ENCODE measurements around the gene NDUFAF7. TPM values are rescaled to one million over a fixed set of nuclear protein-coding genes. Genes with fewer than 3 reads are reported as not detected.

The NDUFAF7 gene
- total RNA-seq, 1 donor from 2014 or later = 23.1 TPM

GRCh38 chr2:37283207-37283606 is 51.7 kb downstream of the NDUFAF7 start:
- Mint-ChIP-seq H3K9me3 (ENCODE audit: unreplicated experiment) (no peaks in the 10 kb centered on the region), H3K27ac (ENCODE audit: unreplicated experiment) (peak overlapping the region; percentile 20), H3K4me3 (ENCODE audit: unreplicated experiment) (no peak overlapping the region), H3K36me3 (ENCODE audit: low read depth, unreplicated experiment) (no peaks in the 10 kb centered on the region), H3K27me3 (ENCODE audit: low read depth, unreplicated experiment) (no peaks in the 10 kb centered on the region), H3K4me1 (ENCODE audit: low read depth, unreplicated experiment) (peaks cover 10% of the 10 kb centered on the region)
- H2AFZ ChIP-seq (ENCODE audit: low read depth, low read length) = no peak overlapping the region
- no peak overlapping the region for H3K4me3 ChIP-seq (ENCODE audit: insufficient read depth, low read depth, low read length)
- no peaks in the 10 kb centered on the region for H4K20me1 ChIP-seq (ENCODE audit: insufficient read depth, low read length)
- peak overlapping the region; percentile 85 for H3K27ac ChIP-seq (ENCODE audit: low read depth, low read length)
- H3K27me3 ChIP-seq (ENCODE audit: insufficient read depth, low read length) = no peaks in the 10 kb centered on the region
- H3K9me3 ChIP-seq (ENCODE audit: insufficient read depth, low read depth, low read length) = no peaks in the 10 kb centered on the region
- FAIRE-seq (peak; percentile 72), DNase-seq (ENCODE audit: low read depth) (peak; percentile 92)
- H3K36me3 ChIP-seq (ENCODE audit: insufficient read depth, low read length) = peaks cover 35% of the 10 kb centered on the region
- H3K9ac ChIP-seq (ENCODE audit: low read length) = peak overlapping the region; percentile 73
- H3K4me2 ChIP-seq (ENCODE audit: low read length) = peak overlapping the region; percentile 79
- TF ChIP-seq CTCF (IDR thresholded peaks at IDR 0.05; ENCODE audit: insufficient read depth, low read depth, low read length) (no peak), EZH2 (IDR thresholded peaks at IDR 0.05; ENCODE audit: insufficient read depth, low read length) (no peak)
- no peaks in the 10 kb centered on the region for H3K79me2 ChIP-seq (ENCODE audit: insufficient read depth, low read length)
- peaks cover 18% of the 10 kb centered on the region for H3K4me1 ChIP-seq (ENCODE audit: insufficient read depth, low read length)

- DNase-seq (ENCODE audit: low read depth) = no peak
- H3K4me1 ChIP-seq (ENCODE audit: insufficient read depth, low read length) = peaks cover 18% of the 10 kb centered on the region
- no peak overlapping the region for H2AFZ ChIP-seq (ENCODE audit: low read depth, low read length)
- no peaks in the 10 kb centered on the region for H3K27me3 ChIP-seq (ENCODE audit: insufficient read depth, low read length)
- no peak overlapping the region for H3K27ac ChIP-seq (ENCODE audit: low read depth, low read length)
- TF ChIP-seq CTCF (IDR thresholded peaks at IDR 0.05; ENCODE audit: insufficient read depth, low read depth, low read length) (no peak), EZH2 (IDR thresholded peaks at IDR 0.05; ENCODE audit: insufficient read depth, low read length) (no peak)
- H3K4me3 ChIP-seq (ENCODE audit: insufficient read depth, low read depth, low read length) = no peak overlapping the region
- H3K36me3 ChIP-seq (ENCODE audit: insufficient read depth, low read length) = peaks cover 36% of the 10 kb centered on the region
- H3K4me2 ChIP-seq (ENCODE audit: low read length) = no peak overlapping the region
- Mint-ChIP-seq H3K27me3 (ENCODE audit: low read depth, unreplicated experiment) (no peaks in the 10 kb centered on the region), H3K4me1 (ENCODE audit: low read depth, unreplicated experiment) (peaks cover 10% of the 10 kb centered on the region), H3K27ac (ENCODE audit: unreplicated experiment) (no peak overlapping the region), H3K9me3 (ENCODE audit: unreplicated experiment) (no peaks in the 10 kb centered on the region), H3K4me3 (ENCODE audit: unreplicated experiment) (no peak overlapping the region), H3K36me3 (ENCODE audit: low read depth, unreplicated experiment) (no peaks in the 10 kb centered on the region)
- H4K20me1 ChIP-seq (ENCODE audit: insufficient read depth, low read length) = no peaks in the 10 kb centered on the region
- no peaks in the 10 kb centered on the region for H3K79me2 ChIP-seq (ENCODE audit: insufficient read depth, low read length)
- H3K9ac ChIP-seq (ENCODE audit: low read length) = no peak overlapping the region
- no peak for FAIRE-seq
- no peaks in the 10 kb centered on the region for H3K9me3 ChIP-seq (ENCODE audit: insufficient read depth, low read depth, low read length)
These were observed 52.9 kb downstream of the NDUFAF7 start for GRCh38 chr2:37284381-37284780.

- FAIRE-seq (no peak), DNase-seq (ENCODE audit: low read depth) (no peak)
- H3K9me3 ChIP-seq (ENCODE audit: insufficient read depth, low read depth, low read length) = no peaks in the 10 kb centered on the region
- H3K9me3 Mint-ChIP-seq (ENCODE audit: unreplicated experiment) = no peaks in the 10 kb centered on the region
- no peak overlapping the region for H2AFZ ChIP-seq (ENCODE audit: low read depth, low read length)
- H3K4me3 Mint-ChIP-seq (ENCODE audit: unreplicated experiment) = no peak overlapping the region
- peaks cover 6% of the 10 kb centered on the region for H3K4me1 Mint-ChIP-seq (ENCODE audit: low read depth, unreplicated experiment)
- peaks cover 10% of the 10 kb centered on the region for H3K4me1 ChIP-seq (ENCODE audit: insufficient read depth, low read length)
- H4K20me1 ChIP-seq (ENCODE audit: insufficient read depth, low read length) = peaks cover 7% of the 10 kb centered on the region
- no peak overlapping the region for H3K4me2 ChIP-seq (ENCODE audit: low read length)
- H3K27ac ChIP-seq (ENCODE audit: low read depth, low read length) = no peak overlapping the region
- H3K27me3 Mint-ChIP-seq (ENCODE audit: low read depth, unreplicated experiment) = no peaks in the 10 kb centered on the region
- H3K4me3 ChIP-seq (ENCODE audit: insufficient read depth, low read depth, low read length) = no peak overlapping the region
- TF ChIP-seq EZH2 (IDR thresholded peaks at IDR 0.05; ENCODE audit: insufficient read depth, low read length) (no peak), CTCF (IDR thresholded peaks at IDR 0.05; ENCODE audit: insufficient read depth, low read depth, low read length) (peak; percentile 10)
- H3K36me3 ChIP-seq (ENCODE audit: insufficient read depth, low read length) = peaks cover 23% of the 10 kb centered on the region
- no peaks in the 10 kb centered on the region for H3K27me3 ChIP-seq (ENCODE audit: insufficient read depth, low read length)
- H3K27ac Mint-ChIP-seq (ENCODE audit: unreplicated experiment) = no peak overlapping the region
- H3K9ac ChIP-seq (ENCODE audit: low read length) = no peak overlapping the region
- H3K36me3 Mint-ChIP-seq (ENCODE audit: low read depth, unreplicated experiment) = peaks cover 7% of the 10 kb centered on the region
- no peaks in the 10 kb centered on the region for H3K79me2 ChIP-seq (ENCODE audit: insufficient read depth, low read length)
These were observed 56.5 kb downstream of the NDUFAF7 start for GRCh38 chr2:37287966-37288365.

Data from astrocyte (in vitro differentiated cells and primary cell).